ENCODE measurements around the gene DHDH. TPM values are rescaled to one million over a fixed set of nuclear protein-coding genes. Genes with fewer than 3 reads are reported as not detected.
"Not testable (repeated sequence)": the region's sequence is repeated elsewhere in the genome, so short reads cannot be mapped to it uniquely, and the experiment has no call there.

The DHDH gene
- total RNA-seq, 1 donor from 2014 or later: not detected

GRCh38 chr19:48914181-48914580, 19.3 kb upstream of the DHDH start:
- intact Hi-C loops (cut with micrococcal nuclease): no loop called here

DNA sequence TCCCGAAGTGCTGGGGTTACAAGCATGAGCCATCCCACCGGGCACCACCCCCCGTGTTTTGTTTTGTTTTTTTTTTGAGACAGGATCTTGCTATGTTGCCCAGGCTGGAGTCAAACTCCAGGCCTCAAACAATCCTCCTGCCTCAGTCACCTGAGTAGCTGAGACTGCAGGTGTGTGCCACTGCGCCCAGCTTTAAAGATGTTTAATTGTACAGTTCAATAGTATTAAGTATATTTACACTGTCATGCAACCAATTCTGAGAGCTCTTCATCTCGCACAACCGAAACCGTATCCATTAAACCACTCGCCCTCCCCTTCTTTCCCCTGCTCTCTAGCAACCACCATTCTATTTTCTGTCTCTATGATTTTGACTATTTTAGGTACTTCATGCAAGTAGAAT, 17.7 kb upstream of the DHDH start:
- intact Hi-C loops (cut with micrococcal nuclease): no loop called here

- intact Hi-C loops (cut with micrococcal nuclease): no loop called here
Measured at GRCh38 chr19:48918071-48918470, 15.4 kb upstream of the DHDH start.

DNA sequence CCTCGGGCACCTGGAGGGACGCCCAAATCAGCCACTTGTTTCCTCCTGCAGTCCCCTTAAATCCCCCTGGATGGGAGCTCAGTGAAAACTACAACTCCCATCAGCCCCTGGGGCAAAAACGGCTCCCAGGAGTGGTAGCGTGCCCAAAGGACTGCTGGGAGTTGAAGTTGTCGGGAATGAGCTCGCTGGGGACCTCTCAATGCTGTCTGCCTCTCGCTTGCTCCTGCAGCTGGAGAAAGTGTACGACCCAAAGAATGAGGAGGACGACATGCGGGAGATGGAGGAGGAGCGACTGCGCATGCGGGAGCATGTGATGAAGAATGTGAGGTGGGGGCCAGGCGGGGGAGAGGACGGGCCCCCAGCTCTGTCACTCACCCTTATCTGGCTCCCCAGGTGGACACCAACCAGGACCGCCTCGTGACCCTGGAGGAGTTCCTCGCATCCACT, 14.7 kb upstream of the DHDH start:
- intact Hi-C loops (cut with micrococcal nuclease): no loop called here

GRCh38 chr19:48919271-48919670, 14.2 kb upstream of the DHDH start:
- intact Hi-C loops (cut with micrococcal nuclease): not testable (repeated sequence)

DNA sequence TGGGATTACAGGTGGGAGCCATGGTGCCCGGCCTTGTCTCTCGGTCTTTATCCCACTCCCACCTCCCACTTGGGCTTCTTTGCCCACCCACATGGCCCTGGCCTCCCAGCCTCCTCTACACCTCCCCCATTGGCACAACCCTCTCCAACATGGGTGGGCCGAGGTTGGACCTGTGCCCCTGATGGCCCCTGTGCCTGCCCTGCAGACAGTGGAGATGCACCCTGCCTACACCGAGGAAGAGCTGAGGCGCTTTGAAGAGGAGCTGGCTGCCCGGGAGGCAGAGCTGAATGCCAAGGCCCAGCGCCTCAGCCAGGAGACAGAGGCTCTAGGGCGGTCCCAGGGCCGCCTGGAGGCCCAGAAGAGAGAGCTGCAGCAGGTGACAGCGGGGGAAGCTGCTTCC, 12.6 kb upstream of the DHDH start:
- intact Hi-C loops (cut with micrococcal nuclease): no loop called here

DNA sequence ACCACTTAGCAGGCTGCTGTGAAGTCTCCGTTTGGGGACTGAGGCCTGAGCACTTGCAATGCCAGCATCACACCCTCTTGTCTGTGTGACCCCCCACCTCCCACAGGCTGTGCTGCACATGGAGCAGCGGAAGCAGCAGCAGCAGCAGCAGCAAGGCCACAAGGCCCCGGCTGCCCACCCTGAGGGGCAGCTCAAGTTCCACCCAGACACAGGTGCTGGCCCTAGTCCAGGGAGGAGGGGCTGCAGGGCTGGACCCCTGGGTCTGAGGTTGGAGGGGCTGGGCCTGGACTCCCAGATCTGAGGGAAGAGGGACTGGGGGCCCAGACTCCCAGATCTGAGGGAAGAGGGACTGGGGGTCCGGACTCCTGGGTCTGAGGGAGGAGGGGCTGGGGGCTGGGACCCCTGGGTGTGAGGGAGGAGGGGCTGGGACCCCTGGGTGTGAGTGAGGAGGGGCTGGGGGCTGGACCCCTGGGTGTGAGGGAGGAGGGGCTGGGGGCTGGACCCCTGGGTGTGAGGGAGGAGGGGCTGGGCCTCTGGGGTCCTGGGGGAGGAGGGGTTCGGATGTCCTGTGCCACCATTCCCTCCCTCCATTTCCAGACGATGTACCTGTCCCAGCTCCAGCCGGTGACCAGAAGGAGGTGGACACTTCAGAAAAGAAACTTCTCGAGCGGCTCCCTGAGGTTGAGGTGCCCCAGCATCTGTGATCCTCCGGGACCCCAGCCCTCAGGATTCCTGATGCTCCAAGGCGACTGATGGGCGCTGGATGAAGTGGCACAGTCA, 11.6 kb upstream of the DHDH start:
- intact Hi-C loops (cut with micrococcal nuclease): no loop called here

GRCh38 chr19:48922548-48923490, 10.7 kb upstream of the DHDH start:
- intact Hi-C loops (cut with micrococcal nuclease): no loop called here

DNA sequence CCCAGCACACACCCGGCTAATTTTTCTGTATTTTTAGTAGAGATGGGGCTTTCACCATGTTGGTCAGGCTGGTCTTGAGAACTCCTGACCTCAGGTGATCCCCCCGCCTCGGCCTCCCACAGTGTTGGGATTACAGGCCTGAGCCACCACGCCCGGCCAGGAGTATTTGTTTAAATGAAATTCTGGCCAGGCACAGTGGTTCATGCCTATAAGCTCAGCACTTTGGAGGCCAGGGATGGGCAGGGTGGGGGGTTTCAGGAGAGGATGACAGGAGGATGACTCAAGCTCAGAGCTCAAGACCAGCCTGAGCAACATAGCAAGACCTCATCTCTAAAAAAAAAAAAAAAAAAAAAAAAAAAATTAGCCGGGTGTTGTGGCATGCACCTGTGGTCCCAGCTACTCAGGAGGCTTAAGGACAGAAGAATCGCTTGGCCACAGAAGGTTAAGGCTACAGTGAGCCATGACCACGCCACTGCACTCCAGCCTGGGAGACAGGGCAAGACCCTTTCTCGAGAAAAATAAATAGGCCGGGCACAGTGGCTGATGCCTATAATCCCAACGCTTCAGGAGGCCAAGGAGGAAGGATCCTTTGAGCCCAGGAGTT, 8.2 kb upstream of the DHDH start:
- intact Hi-C loops (cut with micrococcal nuclease): no loop called here

- intact Hi-C loops (cut with micrococcal nuclease): not testable (repeated sequence)
Measured at GRCh38 chr19:48925890-48926289, 7.6 kb upstream of the DHDH start.

GRCh38 chr19:48926909-48927308, 6.6 kb upstream of the DHDH start:
- intact Hi-C loops (cut with micrococcal nuclease): no loop called here

DNA sequence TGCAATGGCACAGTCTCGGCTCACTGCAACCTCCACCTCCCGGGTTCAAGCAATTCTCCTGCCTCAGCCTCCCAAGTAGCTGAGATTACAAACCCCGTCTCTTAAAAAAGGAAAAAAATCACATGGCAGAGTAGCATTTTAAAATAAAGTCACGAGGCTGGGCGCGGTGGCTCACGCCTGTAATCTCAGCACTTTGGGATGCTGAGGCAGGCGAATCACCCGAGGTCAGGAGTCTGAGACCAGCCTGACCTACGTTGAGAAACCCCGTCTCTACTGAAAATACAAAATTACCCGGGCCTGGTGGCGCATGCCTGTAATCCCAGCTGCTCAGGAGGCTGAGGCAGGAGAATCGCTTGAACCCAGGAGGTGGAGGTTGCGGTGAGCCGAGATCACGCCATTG, 5.8 kb upstream of the DHDH start:
- intact Hi-C loops (cut with micrococcal nuclease): not testable (repeated sequence)

DNA sequence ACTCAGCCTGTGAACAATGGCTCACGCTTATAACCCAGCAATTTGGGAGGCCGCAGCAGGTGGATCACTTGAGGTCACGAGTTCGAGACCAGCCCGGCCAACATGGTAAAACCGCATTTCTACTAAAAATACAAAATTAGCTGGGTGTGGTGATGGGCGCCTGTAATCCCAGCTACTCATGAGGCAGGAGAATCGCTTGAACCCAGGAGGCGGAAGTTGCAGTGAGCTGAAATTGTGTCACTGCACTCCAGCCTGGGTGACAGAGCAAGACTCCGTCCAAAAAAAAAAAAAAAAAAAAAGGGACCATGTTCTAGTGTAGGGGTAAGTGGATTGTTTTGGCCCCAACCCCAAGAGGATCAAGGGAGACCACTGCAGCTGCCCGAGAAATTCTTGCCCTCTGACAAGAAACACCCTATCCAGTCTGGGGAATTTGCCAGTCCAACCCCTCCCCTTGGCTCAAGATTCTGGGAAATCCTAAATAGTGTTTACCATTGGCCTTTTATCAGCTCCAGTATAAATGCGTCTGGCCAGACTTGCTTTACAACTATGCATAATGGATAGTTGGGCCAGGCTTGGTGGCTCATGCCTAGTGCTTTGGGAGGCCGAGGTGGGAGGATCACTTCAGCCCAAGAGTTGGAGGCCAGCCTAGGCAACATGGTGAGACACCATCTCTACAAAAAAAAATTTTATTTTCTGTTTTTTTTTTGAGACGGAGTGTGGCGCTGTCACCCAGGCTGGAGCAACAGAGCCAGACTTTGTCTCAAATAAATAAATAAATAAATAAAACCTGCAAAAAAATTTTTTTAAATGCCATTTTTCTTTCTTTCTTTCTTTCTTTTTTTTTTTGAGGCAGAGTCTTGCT, 5.1 kb upstream of the DHDH start:
- intact Hi-C loops (cut with micrococcal nuclease): no loop called here

- intact Hi-C loops (cut with micrococcal nuclease): no loop called here
Measured at GRCh38 chr19:48934837-48935236, 1.3 kb downstream of the DHDH start.

DNA sequence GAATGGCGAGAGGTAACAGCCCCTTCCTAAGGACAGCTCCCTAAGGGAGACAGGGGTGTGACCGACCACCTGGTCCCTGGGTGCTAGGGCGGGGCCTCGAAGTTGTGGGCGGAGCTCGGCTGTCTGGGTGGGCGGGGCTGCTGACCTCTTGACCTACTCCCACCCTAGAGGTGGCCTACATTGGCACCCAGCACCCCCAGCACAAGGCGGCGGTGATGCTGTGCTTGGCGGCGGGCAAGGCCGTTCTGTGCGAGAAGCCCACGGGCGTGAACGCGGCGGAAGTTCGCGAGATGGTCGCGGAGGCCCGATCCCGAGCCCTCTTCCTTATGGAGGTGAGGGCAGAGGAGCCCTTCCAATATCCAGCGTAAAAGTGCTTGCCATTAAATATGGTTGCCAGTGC, 2.4 kb downstream of the DHDH start:
- intact Hi-C loops (cut with micrococcal nuclease): no loop called here

DNA sequence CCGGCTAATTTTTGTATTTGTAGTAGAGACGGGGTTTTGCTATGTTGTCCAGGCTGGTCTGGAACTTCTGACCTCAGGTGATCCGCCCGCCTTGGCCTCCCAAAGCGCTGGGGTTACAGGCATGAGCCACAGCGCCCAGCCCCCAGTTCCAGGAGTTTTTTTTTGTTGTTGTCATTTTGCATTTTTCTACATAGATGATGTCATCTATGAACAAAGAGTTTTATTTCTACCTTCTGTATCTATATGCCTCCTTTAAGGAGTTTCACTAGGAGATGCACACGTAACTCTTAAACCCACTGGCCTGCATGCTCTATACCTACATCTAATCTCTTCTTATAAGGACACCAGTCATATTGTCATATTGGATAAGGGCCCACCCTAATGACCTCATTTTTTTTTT, 4.8 kb downstream of the DHDH start:
- intact Hi-C loops (cut with micrococcal nuclease): no loop called here

DNA sequence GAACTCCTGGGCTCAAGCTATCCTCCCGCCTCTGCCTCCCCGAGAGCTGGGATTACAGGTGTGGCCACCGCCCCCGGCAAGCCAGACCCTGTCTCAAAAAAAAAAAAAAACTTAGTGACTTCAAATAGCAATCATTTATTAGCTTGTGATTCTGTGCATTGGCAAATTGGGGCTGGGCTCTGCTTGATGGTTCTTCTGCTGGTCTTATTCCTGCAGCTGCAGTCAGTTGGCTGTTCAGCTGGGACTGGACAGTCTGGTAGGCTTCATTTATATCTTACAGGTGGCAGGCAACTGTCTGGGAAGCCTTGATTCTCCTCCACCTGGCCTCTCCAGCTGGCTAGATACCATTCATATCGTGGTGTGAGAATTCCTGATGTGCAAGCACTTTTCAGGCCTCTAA, 7.4 kb downstream of the DHDH start:
- intact Hi-C loops (cut with micrococcal nuclease): no loop called here

GRCh38 chr19:48943081-48943480, 9.6 kb downstream of the DHDH start:
- intact Hi-C loops (cut with micrococcal nuclease): no loop called here

GRCh38 chr19:48945415-48945814, 11.9 kb downstream of the DHDH start:
- intact Hi-C loops (cut with micrococcal nuclease): no loop called here

GRCh38 chr19:48945817-48946216, 12.3 kb downstream of the DHDH start:
- intact Hi-C loops (cut with micrococcal nuclease): no loop called here
